ENCODE data around the gene ZNF385C. TPM values are rescaled to one million over a fixed set of nuclear protein-coding genes. Genes with fewer than 3 reads are reported as not detected.

ZNF385C gene
- total and polyA plus RNA-seq, 2 of the 13 experiments (the other 11 are each of a cell fraction or from before 2014, with no cell fraction given): 2.3 to 6.1 TPM

- TF ChIP-seq TGIF2 (CRISPR knock-in tag; IDR thresholded peaks at IDR 0.05): no peak; the same call in 1 of the 2 replicates
- TF ChIP-seq XBP1 (CRISPR knock-in tag; IDR thresholded peaks at IDR 0.05): no peak
- TF ChIP-seq ZNF136 (CRISPR knock-in tag; IDR thresholded peaks at IDR 0.05; ENCODE audit: low read depth): no peak
- TF ChIP-seq SRSF4 (IDR thresholded peaks at IDR 0.05; ENCODE audit: low read depth, low read length, poor library complexity, severe bottlenecking): no peak
- no peak for TF ChIP-seq RBM39 (IDR thresholded peaks at IDR 0.05; ENCODE audit: low read depth, low read length, poor library complexity, severe bottlenecking)
- TF ChIP-seq TOE1 (CRISPR knock-in tag; IDR thresholded peaks at IDR 0.05): no peak
- TF ChIP-seq ZNF557 (CRISPR knock-in tag; IDR thresholded peaks at IDR 0.05): no peak
- peak; percentile 60 for TF ChIP-seq TEAD3 (CRISPR knock-in tag; optimal IDR thresholded peaks at IDR 0.05; ENCODE audit: borderline replicate concordance)
- TF ChIP-seq HMGXB4 (CRISPR knock-in tag; IDR thresholded peaks at IDR 0.05; ENCODE audit: borderline replicate concordance in 1 of 2, low read depth in 1 of 2): peak; percentile 56 to 76; a peak in 1 of 4 replicates
- no peak for TF ChIP-seq ZNF660 (CRISPR knock-in tag; IDR thresholded peaks at IDR 0.05; ENCODE audit: borderline replicate concordance, low read depth)
- TF ChIP-seq GZF1 (CRISPR knock-in tag; IDR thresholded peaks at IDR 0.05): no peak
- TF ChIP-seq ZNF101 (CRISPR knock-in tag; IDR thresholded peaks at IDR 0.05; ENCODE audit: borderline replicate concordance, low read depth): no peak
- TF ChIP-seq ZNF12 (CRISPR knock-in tag; IDR thresholded peaks at IDR 0.05): no peak
- no peak for TF ChIP-seq NBN (conservative IDR thresholded peaks at IDR 0.05)
- TF ChIP-seq ZNF234 (CRISPR knock-in tag; conservative IDR thresholded peaks at IDR 0.05): no peak
- TF ChIP-seq ZBTB25 (CRISPR knock-in tag; IDR thresholded peaks at IDR 0.05): 0 out of 2 replicates have a peak, but pooled peaks have one; percentile 45
- no peak for TF ChIP-seq NFYB (CRISPR knock-in tag; IDR thresholded peaks at IDR 0.05)
- peak; percentile 47; the same call in 1 of the 2 replicates for TF ChIP-seq KDM4B (CRISPR knock-in tag; IDR thresholded peaks at IDR 0.05)
- TF ChIP-seq ZNF232 (CRISPR knock-in tag; IDR thresholded peaks at IDR 0.05; ENCODE audit: borderline replicate concordance): no peak
- TF ChIP-seq YEATS4 (CRISPR knock-in tag; IDR thresholded peaks at IDR 0.05; ENCODE audit: borderline replicate concordance): no peak
- TF ChIP-seq ZNF362 (CRISPR knock-in tag; IDR thresholded peaks at IDR 0.05; ENCODE audit: borderline replicate concordance): no peak
- TF ChIP-seq CHCHD3 (CRISPR knock-in tag; IDR thresholded peaks at IDR 0.05): 0 out of 2 replicates have a peak, but pooled peaks have one; percentile 27
- TF ChIP-seq FOXK1 (CRISPR knock-in tag; IDR thresholded peaks at IDR 0.05; ENCODE audit: borderline replicate concordance, low read depth): peak; percentile 34; the same call in 1 of the 2 replicates
- no peak for TF ChIP-seq SCMH1 (CRISPR knock-in tag; IDR thresholded peaks at IDR 0.05; ENCODE audit: borderline replicate concordance)
- TF ChIP-seq REPIN1 (CRISPR knock-in tag; IDR thresholded peaks at IDR 0.05; ENCODE audit: borderline replicate concordance, low read depth): no peak
- TF ChIP-seq KDM2A (CRISPR knock-in tag; IDR thresholded peaks at IDR 0.05; ENCODE audit: borderline replicate concordance, low read depth): peak; percentile 84
- no peak for TF ChIP-seq CHD4 (IDR thresholded peaks at IDR 0.05; ENCODE audit: borderline replicate concordance, low read length)
Observed at GRCh38 chr17:42101513-42102292, 3.4 kb upstream of the ZNF385C start (continued).
